Left hindlimb (tissue), 1 donor: ENCODE data around the gene C8A.

Source experiments
- DNase-seq: peaks from one replicate; pipeline ENCODE4 v3.0.0-alpha.2; 2018

C8A gene

GRCh38 chr1:56897150-56898004 lies 42.8 kb downstream of the C8A start:
- DNase-seq: no peak

GRCh38 chr1:56898005-56898373 lies 43.4 kb downstream of the C8A start:
- DNase-seq: no peak

- DNase-seq: no peak
These were observed 44.3 kb downstream of the C8A start for GRCh38 chr1:56898879-56899278.

- no peak for DNase-seq
These were observed 47.1 kb downstream of the C8A start for GRCh38 chr1:56901716-56902115.

GRCh38 chr1:56903778-56904177 lies 49.2 kb downstream of the C8A start:
- no peak for DNase-seq

GRCh38 chr1:56904663-56905397 lies 50.2 kb downstream of the C8A start:
- no peak for DNase-seq

- DNase-seq: no peak
These were observed 51.1 kb downstream of the C8A start for GRCh38 chr1:56905667-56906066.

GRCh38 chr1:56908619-56909221 lies 54.1 kb downstream of the C8A start:
- DNase-seq: no peak

GRCh38 chr1:56910441-56910985 lies 55.9 kb downstream of the C8A start:
- no peak for DNase-seq

- no peak for DNase-seq
These were observed 56.7 kb downstream of the C8A start for GRCh38 chr1:56911098-56911938.

GRCh38 chr1:56912325-56912724 lies 57.7 kb downstream of the C8A start:
- no peak for DNase-seq

GRCh38 chr1:56915960-56916359 lies 61.4 kb downstream of the C8A start:
- no peak for DNase-seq

GRCh38 chr1:56916630-56917029 lies 62.0 kb downstream of the C8A start:
- no peak for DNase-seq

- no peak for DNase-seq
These were observed 62.8 kb downstream of the C8A start for GRCh38 chr1:56917356-56917755.

- no peak for DNase-seq
These were observed 66.0 kb downstream of the C8A start for GRCh38 chr1:56920591-56921001.

- DNase-seq: no peak
These were observed 66.9 kb downstream of the C8A start for GRCh38 chr1:56921479-56921878.

- no peak for DNase-seq
These were observed 67.5 kb downstream of the C8A start for GRCh38 chr1:56922070-56922469.

GRCh38 chr1:56922507-56922906 lies 67.9 kb downstream of the C8A start:
- no peak for DNase-seq

GRCh38 chr1:56923201-56923600 lies 68.6 kb downstream of the C8A start:
- no peak for DNase-seq

GRCh38 chr1:56924116-56924515 lies 69.5 kb downstream of the C8A start:
- no peak for DNase-seq

- no peak for DNase-seq
These were observed 70.6 kb downstream of the C8A start for GRCh38 chr1:56925193-56925592.

GRCh38 chr1:56927171-56927570 lies 72.6 kb downstream of the C8A start:
- DNase-seq: no peak

- no peak for DNase-seq
These were observed 73.4 kb downstream of the C8A start for GRCh38 chr1:56927986-56928385.
